DMS79 (cell line): ENCODE measurements around the gene CAMK2A.

ENCODE experiments used
- DNase-seq: peaks from one replicate; lab custom pipeline; 2025; lab: John Stamatoyannopoulos, UW

The CAMK2A gene

DNA sequence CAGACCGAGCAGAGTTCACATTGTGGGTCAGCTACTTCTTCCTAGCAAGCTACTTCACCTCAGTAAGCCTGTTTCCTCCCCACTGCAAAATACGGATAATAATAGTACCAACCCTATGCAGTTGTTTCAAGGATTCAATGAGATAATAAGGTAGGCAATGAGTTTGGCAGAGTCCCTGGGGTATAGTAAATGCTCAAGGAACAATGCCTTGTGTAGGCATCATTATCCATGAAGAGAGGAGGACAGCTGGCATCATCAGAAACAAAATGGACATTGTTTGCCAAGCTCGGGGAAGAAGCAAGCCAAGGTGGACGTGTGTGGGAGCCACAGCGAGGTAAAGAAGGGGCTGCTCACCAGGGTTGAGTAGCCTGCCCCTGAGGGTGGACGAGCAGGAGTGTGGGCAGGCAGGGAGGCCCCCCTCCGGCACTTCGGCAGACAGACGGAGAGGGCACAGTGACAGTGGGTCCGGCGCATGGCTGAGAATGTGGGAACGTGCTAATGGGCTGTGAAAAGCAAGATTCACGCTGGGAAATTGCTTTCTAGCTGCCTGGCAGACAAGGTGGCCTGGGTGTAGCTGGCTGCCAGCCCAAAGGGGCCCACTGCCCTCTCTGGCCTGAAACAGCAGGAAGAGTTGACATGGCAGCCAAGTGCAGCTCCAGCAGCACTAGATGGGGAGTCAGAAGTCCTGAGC lies 10.1 kb downstream of the CAMK2A start:
- no peak for DNase-seq

DNA sequence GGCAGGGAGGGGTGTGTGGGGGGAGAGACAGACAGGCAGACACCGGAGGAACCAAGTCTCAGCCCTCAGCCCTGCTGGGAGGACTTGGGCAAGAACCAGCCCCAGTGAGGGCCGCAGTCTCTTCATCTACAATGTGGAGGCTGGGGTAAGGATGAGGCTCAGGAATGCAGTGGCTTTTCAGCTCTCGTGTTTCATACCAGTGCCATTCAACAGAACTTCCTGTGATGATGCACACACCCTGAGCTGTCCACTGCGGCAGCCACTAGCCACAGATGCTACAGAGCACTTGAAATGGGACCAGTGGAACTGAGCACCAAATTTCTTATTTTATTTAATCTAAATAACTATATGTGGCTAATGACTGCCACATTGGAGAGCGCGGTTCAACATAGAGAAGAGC lies 10.7 kb downstream of the CAMK2A start:
- no peak for DNase-seq

DNA sequence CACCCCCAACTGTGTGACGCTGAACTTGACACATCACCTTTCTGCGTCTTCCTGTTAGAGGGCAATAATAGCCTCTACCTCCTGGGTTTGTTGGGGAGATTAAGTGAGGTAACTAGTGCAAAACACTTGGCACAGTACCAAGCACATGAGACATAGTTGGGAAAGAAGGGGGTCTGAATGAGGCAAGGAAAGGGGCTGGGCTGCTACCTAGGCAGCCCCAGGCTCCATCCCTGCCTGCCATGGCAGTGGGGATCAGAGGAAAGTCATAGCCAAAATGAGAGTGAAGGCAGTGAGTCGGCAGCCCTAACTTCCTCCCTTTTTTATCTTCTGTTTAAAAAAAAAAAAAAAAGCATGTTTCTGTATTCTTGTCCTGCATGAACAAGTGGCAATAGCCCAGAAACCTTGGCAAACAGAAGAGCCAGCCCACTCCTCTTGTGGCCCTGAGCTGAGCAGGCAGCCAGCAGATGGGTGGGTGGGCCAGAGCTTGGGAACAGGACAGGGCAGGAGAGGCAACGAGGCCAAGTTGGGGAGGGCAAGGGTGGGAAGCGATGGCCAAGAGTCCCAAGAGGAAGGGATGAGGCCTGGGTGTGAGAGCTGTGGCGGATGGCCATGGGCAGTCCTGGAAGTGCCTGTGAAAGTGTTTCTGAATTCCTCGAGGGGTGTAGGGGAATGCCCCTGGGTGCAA lies 11.4 kb downstream of the CAMK2A start:
- no peak for DNase-seq

DNA sequence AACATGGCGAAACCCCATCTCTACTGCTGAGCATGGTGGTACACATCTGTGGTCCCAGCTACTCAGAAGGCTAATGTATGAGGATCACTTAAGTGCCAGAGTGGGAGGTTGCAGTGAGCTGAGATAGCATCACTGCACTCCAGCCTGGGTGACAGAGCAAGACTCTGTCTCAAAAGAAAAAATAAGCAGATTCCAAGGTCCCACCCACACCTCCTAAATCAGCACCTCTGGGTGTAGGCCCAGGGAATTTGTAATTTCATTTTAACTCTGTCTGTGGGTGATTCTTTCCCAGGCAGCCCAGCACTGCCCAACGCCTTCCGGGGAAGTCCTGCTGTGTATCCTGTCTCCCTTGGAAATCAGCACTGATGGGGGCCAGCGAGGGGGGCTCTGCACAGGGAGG lies 12.5 kb downstream of the CAMK2A start:
- DNase-seq, result no peak

DNA sequence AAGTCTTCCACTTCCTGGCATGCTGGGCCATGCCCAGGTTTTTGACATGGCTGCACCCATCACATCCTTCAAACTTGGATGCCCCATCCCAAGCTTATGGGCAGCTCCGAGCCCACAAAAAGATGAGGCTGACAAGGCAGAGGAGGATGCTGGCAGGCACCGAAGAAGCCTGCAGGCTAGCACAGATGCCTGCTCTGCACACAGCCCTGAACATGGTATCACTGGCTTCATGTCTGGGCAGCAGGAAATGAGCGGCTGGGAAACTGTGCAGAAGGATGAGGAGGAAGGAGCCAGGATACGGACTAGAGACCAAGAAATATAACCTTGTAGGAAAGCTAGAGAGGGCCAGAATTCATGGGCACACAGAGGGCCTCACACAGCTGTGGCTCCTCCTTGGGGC lies 14.8 kb downstream of the CAMK2A start:
- DNase-seq, result no peak

DNA sequence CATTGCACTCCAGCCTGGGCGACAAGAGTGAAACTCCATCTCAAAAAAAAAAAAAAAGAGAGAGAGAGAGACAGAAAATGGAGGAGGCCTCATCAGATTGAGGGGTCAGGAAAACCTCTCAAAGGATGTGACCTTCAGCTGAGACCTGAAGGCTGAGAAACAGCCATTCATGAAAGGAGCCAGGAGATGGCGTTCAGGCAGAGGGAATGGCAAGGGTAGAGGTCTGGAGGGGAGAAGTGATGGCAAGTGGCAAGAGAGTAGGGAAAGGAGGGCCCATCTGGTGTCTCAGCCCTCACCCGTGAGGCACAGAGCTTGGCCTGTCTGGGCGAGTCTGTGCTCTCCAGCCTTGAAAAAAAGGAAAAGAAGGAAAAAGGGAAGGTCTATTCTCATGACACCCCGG lies 17.0 kb downstream of the CAMK2A start:
- no peak for DNase-seq

DNA sequence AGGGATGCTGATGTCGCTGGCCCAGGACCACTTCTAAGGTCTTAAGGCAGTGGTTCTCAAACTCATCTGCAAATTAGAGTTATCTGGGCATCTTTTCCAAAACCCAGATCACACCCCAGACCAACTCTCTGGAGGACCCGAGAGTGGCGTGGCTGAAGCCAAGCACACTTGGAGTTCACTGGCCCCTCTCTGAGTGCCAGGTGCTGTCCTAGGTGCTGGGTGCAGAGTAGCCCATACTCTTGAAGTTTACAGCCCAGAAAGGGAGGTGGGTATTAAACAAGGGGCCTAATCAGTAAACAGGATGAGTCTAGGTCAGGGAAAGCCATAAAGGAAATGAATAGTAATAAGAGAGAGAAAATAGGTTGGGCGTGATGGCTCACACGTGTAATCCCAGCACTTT lies 17.6 kb downstream of the CAMK2A start:
- DNase-seq, result no peak

DNA sequence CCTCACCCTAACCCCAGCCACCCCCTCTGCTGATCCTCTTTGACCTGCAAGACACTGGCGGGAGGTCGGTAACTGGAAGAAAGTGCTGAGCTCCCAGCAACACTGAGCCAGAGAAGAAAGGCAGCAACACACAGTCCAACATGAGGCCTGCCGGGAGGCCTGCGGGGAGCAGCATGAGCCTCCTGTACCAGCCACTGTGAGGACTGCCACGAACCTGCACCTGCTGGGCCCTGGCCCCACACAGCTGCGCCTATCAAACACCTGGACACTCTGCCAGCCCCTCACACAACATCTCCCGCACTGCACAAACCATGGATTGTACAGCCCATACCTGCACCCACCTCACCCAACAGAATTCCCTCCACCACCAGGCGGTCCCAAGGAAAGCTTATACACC lies 18.3 kb downstream of the CAMK2A start:
- no peak for DNase-seq

DNA sequence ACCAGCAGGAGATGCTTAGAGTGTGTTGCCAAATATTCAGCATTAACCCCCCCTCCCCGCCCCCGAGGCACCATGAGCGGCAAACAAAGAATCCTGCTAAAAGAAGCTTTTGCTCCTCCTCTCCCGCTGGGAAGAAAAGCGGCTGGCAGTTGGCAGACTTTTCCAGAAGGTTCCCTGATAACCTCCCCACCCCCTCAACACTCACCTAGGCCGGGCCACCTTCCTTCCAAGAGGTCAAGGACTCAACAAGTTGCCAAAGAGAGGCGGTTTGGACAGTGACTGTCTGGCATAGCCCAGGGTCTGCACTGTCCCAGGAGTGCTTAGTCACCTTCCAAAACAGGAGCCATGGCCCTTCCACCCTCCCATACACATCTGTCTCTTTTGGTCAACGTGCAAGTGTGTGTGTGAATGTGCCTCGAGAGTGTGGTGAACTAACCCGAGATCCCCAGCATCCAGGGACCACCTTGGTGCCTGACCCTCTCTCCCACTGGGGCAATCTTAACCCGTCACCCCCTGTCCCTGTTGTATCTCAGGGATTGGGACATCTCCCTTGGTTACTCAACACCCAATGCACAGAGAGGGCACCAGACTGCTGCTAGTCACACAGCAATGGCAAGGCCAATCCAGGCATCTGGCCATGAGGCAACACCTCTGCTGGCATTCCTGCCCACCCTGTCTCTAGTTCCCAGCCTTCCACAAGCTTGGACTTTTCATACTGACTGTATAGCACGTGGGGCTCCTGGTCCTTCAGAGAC lies 18.9 kb downstream of the CAMK2A start:
- DNase-seq, result no peak

DNA sequence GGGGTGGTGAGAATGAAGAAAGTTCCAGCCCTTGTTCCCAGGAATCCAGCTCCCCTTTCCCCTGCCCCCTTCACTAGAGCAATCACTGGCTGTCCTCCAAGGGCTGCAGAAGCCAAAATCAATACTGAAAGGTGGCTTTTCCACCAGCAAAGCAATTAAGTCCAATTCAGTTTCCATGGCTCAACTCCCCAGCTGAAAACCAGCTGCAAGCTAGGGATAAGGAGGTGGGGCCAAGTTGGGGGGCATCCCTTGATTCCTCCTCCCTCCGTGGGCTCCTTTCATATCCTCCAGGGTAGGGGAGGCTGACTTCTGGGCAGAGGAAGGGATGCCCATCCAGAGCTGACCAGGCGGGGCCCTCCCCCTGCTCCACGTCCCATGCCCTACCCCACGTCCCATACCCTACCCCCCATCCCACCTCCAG lies 22.7 kb downstream of the CAMK2A start:
- DNase-seq, result peak; percentile 2

DNA sequence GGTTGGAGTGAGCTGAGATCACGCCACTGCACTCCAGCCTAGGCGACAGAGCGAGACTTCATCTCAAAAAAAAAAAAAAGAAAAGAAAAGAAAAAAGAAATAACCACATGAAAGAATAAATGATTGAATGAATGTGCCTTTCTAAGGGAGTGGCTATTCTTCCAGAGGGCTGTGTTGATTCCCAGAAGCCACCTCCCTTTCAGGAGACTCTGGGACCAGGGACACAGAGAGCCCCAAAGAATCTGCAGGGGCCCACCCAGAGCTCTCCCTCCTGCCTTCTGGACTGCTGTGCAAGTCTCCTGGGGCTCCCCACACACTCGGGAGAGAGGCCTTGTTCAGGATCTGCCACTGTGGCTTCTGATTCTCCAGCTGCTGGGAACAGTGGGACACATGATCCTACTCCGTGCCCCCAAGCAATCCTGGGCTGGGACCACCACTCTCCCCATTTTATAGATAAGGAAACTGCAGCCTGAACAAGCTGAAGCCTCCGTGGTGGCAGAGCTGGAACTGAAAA lies 23.6 kb downstream of the CAMK2A start:
- no peak for DNase-seq

DNA sequence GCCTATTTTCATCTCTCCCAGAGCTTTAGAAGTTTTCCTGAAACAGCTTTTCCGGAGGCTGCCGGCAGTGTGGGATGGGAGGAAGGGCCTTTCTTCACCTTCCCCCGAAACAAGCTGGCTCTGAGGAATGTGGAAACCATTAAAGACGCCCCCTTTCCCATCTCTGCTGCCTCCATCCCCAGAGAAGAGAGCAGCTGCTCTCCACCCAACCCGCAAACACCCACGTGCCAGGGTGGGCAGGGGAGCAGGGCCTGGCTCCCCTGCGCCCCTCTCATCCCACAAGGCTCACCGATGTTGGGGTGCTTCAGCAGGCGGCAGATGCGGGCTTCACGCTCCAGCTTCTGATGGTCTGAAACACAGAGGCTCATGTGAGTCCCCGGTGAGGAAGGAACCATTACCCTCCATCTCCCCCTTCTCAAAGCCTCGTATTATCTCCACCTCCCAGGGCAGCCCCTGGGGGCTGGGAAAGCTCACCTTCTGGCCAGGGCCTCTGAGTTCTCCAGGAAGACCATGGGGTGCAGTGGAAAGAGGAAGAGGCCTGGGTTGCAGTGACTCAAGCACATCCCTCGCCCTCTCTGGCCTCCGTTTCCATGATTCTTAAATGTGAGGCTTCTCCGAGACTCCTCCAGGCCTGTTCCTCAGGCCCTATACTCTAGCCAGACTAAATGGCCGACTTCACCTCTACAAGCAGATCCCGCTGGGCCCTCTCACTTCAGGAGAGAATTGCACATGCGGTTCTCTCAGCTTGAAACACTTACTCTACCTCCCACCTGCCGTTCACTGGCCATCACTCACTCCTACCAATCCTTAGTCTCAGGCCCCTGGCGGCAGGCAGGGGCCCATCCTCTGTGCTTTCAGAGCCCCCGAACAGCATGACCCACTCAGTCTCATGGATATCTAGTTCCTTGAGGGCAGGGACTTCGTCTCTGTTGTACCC lies 24.6 kb downstream of the CAMK2A start:
- no peak for DNase-seq

DNA sequence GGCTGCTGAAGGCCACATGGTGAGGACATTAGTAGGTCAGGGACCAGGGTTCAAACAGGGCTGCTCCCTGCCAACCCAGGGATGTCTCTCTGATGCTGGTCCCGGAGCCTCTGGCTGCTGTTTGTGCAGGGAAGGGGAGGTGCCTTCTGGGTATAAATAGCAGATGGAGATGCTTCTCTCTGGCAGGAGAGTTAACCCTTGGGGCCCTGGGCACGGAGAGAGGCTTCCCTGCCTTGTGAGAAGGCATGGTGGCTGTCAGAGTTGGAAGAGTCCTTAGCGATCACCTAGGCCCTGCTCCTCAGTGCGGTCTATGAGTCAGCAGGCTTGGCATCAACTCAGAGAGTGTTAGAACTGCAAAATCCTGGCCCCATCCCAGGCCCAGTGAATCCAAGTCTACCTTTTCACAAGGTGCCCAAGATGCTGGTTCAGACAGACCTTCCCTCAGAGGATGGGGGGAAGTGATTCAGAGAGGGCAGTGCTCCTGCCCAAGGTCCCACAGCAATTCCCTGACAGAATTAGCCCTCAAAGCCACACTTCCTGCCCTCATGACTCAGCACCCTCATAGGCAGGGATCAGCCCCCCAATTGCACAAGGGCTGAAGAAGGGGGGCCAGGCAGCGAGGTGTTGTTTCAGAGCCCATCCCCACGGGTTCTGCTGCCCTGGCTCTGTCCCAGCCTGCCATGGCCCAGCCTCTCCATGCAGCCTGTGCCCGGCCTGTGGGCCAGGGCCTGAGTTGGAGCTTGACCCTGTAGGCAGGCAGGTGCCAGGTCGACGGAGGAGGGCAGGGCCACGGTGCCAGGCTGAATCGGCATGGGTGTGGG lies 25.6 kb downstream of the CAMK2A start:
- DNase-seq, result no peak

DNA sequence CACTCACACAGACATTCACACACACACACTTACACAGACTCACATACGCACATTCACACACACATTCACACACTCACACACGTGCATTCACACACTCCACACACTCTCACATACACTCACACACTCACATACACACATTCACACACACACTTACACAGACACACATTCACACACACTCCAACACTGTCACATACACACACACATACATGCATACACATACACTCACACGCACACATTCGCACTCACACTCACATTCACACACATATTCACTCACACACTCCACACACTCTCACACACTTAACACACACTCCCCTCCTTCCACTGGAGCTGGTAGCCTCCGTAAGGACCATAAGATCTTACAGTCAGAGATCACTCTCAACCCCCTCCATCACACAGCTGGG lies 26.2 kb downstream of the CAMK2A start:
- DNase-seq, result no peak

DNA sequence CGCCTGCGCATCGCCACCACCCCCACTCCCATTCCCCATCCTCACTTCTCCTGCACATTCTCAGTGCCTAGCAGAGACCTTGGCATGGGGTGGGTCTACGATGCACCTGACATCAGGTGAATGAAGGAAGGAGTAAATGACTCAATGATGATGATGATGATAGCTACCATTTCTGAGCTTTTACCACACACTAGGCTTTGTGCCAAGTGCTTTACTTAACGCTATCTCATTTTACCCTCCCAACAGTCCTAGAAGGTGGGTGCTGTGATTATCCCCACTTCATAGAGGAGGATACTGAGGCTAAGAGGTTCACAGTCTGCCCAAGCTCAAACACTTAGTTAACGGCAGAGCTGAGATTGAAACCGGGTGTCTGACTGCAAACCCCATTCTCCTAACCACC lies 27.1 kb downstream of the CAMK2A start:
- no peak for DNase-seq

DNA sequence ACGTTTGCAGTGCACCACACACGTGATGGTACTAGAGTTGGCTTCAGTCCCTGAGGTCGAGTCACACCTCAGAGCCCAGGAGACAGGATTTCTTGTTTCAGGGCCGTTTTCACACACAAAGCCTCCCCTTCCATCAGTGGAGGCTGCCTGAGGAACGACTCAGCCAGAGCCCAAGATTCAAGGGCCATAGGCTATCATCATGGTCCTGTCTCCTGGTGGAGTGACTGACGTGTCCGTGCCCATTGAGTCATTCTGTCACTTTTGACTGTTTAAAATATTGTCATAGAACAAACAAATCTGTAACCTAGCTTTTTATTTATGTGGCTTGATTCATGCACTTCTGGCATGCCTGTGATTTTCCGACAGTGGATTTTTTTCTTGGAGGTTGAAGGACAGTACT lies 28.3 kb downstream of the CAMK2A start:
- DNase-seq, result no peak

DNA sequence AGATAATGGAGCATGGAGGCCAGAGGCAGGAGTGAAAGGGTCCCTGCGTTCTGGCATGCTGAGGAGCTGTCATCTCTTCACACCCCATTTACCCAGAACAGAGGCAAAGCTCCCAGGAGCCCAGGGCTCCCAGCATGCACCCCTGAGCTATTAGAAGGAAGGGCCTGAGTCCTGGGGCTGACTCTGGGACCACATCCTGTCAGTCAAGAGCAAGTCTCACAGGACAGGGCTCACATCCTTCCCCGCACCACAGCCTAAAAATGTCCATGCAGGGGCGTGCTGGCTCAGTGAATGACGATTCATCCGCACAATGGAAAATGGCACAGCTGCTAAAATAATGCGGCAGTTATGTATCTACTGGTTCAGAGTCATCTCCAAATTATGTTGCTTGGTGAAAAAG lies 31.4 kb downstream of the CAMK2A start:
- no peak for DNase-seq

DNA sequence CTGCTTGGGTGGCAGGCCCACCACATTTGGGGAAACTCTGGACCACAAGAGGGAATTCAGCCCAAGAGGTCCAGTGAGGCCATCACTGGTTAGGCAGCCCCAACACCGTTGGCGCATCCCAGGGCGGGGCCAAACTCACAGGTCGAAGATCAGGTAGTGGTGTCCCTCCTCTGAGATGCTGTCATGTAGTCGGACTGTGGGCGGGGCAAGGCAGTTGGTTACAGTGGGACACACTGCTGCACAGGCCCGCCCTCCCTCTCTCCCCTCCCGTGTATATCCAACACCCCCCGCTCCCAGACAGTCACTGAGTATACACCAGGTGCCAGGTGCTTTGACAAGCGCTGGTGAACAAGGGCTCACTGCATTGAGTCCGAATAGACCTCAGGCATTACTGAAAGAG lies 32.1 kb downstream of the CAMK2A start:
- no peak for DNase-seq

DNA sequence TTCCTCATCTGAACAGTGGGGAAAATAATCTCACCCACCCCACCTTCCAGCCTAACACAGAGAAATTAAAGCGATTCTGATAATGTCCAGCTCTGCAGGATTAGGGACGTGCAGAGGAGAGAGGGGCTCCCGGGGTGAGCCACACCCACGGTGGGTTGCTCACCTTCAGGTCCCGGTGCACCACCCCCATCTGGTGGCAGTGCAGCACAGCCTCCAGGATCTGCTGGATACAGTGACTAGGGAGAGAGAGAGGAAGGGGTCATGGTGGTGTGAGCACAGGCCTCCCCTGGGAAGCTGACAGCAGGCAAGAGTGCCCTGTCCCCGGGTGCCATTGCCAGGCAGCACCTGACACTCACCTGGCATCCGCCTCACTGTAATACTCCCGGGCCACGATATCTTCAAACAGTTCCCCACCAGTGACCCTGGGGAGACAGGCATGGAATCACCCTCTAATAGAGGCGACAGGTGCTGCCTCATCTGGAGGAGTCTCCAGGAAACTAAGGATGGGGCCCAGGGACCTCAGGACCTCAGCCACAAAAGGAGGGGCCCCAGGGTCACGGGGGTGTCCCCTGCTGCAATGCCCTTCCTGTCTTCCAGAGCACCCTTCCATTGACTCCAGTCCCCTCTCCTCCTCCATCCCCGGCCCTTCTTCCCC lies 33.0 kb downstream of the CAMK2A start:
- DNase-seq, result no peak

DNA sequence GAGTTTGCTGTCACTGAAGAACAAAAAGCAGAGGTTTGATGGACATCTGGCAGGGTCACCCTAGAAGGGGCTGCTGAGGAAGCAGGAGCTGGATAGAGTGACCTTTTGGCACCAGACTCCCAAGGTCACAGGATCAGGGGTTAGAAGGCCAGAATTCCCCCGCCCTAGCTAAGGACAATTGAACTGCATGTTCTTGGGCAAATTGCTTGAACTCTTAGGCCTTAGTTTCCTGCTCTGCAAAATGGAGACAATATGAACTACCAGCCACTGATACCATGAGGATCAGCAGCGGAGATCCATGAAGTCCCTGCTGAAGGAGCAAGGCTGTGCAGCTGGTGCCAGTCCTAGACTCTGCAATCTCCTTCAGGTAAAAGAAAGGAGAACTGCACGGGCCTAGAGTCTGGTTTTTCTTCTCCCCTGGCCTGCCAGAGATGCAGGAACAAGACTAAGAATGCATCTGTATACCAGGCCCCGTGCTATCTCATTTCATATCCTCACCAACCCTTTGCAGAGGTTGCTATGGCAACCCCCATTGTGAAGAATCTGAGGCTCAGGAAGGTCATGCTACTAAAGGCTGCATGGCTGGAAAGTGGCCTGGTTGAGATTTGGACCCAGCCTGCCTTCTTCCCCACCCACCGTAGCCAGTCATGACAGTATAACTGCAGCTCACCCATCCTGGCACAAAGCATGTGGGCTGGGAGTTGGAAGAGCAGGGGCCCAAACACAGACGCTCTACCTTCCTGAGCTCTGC lies 33.7 kb downstream of the CAMK2A start:
- peak; percentile 1 for DNase-seq
